ENCODE results near the gene EYA4.

Gene EYA4

GRCh38 chr6:133266186-133266585, 25.0 kb downstream of the EYA4 start:
- Histone ChIP-seq H3K4me1 (ENCODE audit: insufficient read depth, low read length) (no peaks in the 10 kb centered on the region), H3K27me3 (ENCODE audit: control insufficient read depth in 1 of 2, insufficient read depth in 2 of 2, low read length in 2 of 2) (no peaks in the 10 kb centered on the region), H3K9me3 (ENCODE audit: low read length) (no peaks in the 10 kb centered on the region), H3K9ac (ENCODE audit: low read length) (no peak overlapping the region), H3K27ac (ENCODE audit: low read depth, low read length) (no peak overlapping the region), H3K36me3 (ENCODE audit: insufficient read depth, low read length) (no peaks in the 10 kb centered on the region), H3K4me3 (ENCODE audit: low read depth in 1 of 2, low read length in 2 of 2) (no peak overlapping the region)

GRCh38 chr6:133268621-133269020, 27.5 kb downstream of the EYA4 start:
- no peak overlapping the region for H3K4me3 ChIP-seq (ENCODE audit: low read depth in 1 of 2, low read length in 2 of 2)
- no peaks in the 10 kb centered on the region for H3K27me3 ChIP-seq (ENCODE audit: control insufficient read depth in 1 of 2, insufficient read depth in 2 of 2, low read length in 2 of 2)
- no peak overlapping the region for H3K9ac ChIP-seq (ENCODE audit: low read length)
- H3K36me3 ChIP-seq (ENCODE audit: insufficient read depth, low read length): no peaks in the 10 kb centered on the region
- H3K9me3 ChIP-seq (ENCODE audit: low read length): no peaks in the 10 kb centered on the region
- no peak overlapping the region for H3K27ac ChIP-seq (ENCODE audit: low read depth, low read length)
- no peaks in the 10 kb centered on the region for H3K4me1 ChIP-seq (ENCODE audit: insufficient read depth, low read length)

GRCh38 chr6:133274813-133275212, 33.7 kb downstream of the EYA4 start:
- H3K27me3 ChIP-seq (ENCODE audit: control insufficient read depth in 1 of 2, insufficient read depth in 2 of 2, low read length in 2 of 2): no peaks in the 10 kb centered on the region
- no peaks in the 10 kb centered on the region for H3K9me3 ChIP-seq (ENCODE audit: low read length)
- H3K4me1 ChIP-seq (ENCODE audit: insufficient read depth, low read length): no peaks in the 10 kb centered on the region
- no peak overlapping the region for H3K9ac ChIP-seq (ENCODE audit: low read length)
- no peak overlapping the region for H3K4me3 ChIP-seq (ENCODE audit: low read depth in 1 of 2, low read length in 2 of 2)
- H3K36me3 ChIP-seq (ENCODE audit: insufficient read depth, low read length): no peaks in the 10 kb centered on the region
- H3K27ac ChIP-seq (ENCODE audit: low read depth, low read length): no peak overlapping the region

GRCh38 chr6:133275213-133275612, 34.1 kb downstream of the EYA4 start:
- Histone ChIP-seq H3K4me1 (ENCODE audit: insufficient read depth, low read length) (no peaks in the 10 kb centered on the region), H3K27me3 (ENCODE audit: control insufficient read depth in 1 of 2, insufficient read depth in 2 of 2, low read length in 2 of 2) (no peaks in the 10 kb centered on the region), H3K9ac (ENCODE audit: low read length) (no peak overlapping the region), H3K4me3 (ENCODE audit: low read depth in 1 of 2, low read length in 2 of 2) (no peak overlapping the region), H3K36me3 (ENCODE audit: insufficient read depth, low read length) (no peaks in the 10 kb centered on the region), H3K27ac (ENCODE audit: low read depth, low read length) (no peak overlapping the region), H3K9me3 (ENCODE audit: low read length) (no peaks in the 10 kb centered on the region)

- no peaks in the 10 kb centered on the region for H3K27me3 ChIP-seq (ENCODE audit: control insufficient read depth in 1 of 2, insufficient read depth in 2 of 2, low read length in 2 of 2)
- no peaks in the 10 kb centered on the region for H3K36me3 ChIP-seq (ENCODE audit: insufficient read depth, low read length)
- H3K9ac ChIP-seq (ENCODE audit: low read length): no peak overlapping the region
- no peak overlapping the region for H3K4me3 ChIP-seq (ENCODE audit: low read depth in 1 of 2, low read length in 2 of 2)
- H3K27ac ChIP-seq (ENCODE audit: low read depth, low read length): no peak overlapping the region
- no peaks in the 10 kb centered on the region for H3K9me3 ChIP-seq (ENCODE audit: low read length)
- H3K4me1 ChIP-seq (ENCODE audit: insufficient read depth, low read length): no peaks in the 10 kb centered on the region
Observed at GRCh38 chr6:133277228-133277899, 36.2 kb downstream of the EYA4 start.

GRCh38 chr6:133277900-133278545, 36.9 kb downstream of the EYA4 start:
- no peak overlapping the region for H3K4me3 ChIP-seq (ENCODE audit: low read depth in 1 of 2, low read length in 2 of 2)
- no peaks in the 10 kb centered on the region for H3K27me3 ChIP-seq (ENCODE audit: control insufficient read depth in 1 of 2, insufficient read depth in 2 of 2, low read length in 2 of 2)
- H3K27ac ChIP-seq (ENCODE audit: low read depth, low read length): no peak overlapping the region
- no peak overlapping the region for H3K9ac ChIP-seq (ENCODE audit: low read length)
- H3K4me1 ChIP-seq (ENCODE audit: insufficient read depth, low read length): no peaks in the 10 kb centered on the region
- no peaks in the 10 kb centered on the region for H3K9me3 ChIP-seq (ENCODE audit: low read length)
- H3K36me3 ChIP-seq (ENCODE audit: insufficient read depth, low read length): no peaks in the 10 kb centered on the region

GRCh38 chr6:133286765-133287164, 45.6 kb downstream of the EYA4 start:
- no peaks in the 10 kb centered on the region for H3K9me3 ChIP-seq (ENCODE audit: low read length)
- no peak overlapping the region for H3K4me3 ChIP-seq (ENCODE audit: low read depth in 1 of 2, low read length in 2 of 2)
- no peaks in the 10 kb centered on the region for H3K4me1 ChIP-seq (ENCODE audit: insufficient read depth, low read length)
- no peaks in the 10 kb centered on the region for H3K36me3 ChIP-seq (ENCODE audit: insufficient read depth, low read length)
- H3K27ac ChIP-seq (ENCODE audit: low read depth, low read length): no peak overlapping the region
- no peaks in the 10 kb centered on the region for H3K27me3 ChIP-seq (ENCODE audit: control insufficient read depth in 1 of 2, insufficient read depth in 2 of 2, low read length in 2 of 2)
- no peak overlapping the region for H3K9ac ChIP-seq (ENCODE audit: low read length)

GRCh38 chr6:133288662-133289061, 47.5 kb downstream of the EYA4 start:
- Histone ChIP-seq H3K27me3 (ENCODE audit: control insufficient read depth in 1 of 2, insufficient read depth in 2 of 2, low read length in 2 of 2) (no peaks in the 10 kb centered on the region), H3K9ac (ENCODE audit: low read length) (no peak overlapping the region), H3K9me3 (ENCODE audit: low read length) (no peaks in the 10 kb centered on the region), H3K27ac (ENCODE audit: low read depth, low read length) (no peak overlapping the region), H3K36me3 (ENCODE audit: insufficient read depth, low read length) (no peaks in the 10 kb centered on the region), H3K4me1 (ENCODE audit: insufficient read depth, low read length) (no peaks in the 10 kb centered on the region), H3K4me3 (ENCODE audit: low read depth in 1 of 2, low read length in 2 of 2) (no peak overlapping the region)

GRCh38 chr6:133289733-133290306, 48.7 kb downstream of the EYA4 start:
- H3K27me3 ChIP-seq (ENCODE audit: control insufficient read depth in 1 of 2, insufficient read depth in 2 of 2, low read length in 2 of 2): no peaks in the 10 kb centered on the region
- no peak overlapping the region for H3K4me3 ChIP-seq (ENCODE audit: low read depth in 1 of 2, low read length in 2 of 2)
- H3K9me3 ChIP-seq (ENCODE audit: low read length): no peaks in the 10 kb centered on the region
- no peaks in the 10 kb centered on the region for H3K4me1 ChIP-seq (ENCODE audit: insufficient read depth, low read length)
- H3K27ac ChIP-seq (ENCODE audit: low read depth, low read length): no peak overlapping the region
- no peak overlapping the region for H3K9ac ChIP-seq (ENCODE audit: low read length)
- H3K36me3 ChIP-seq (ENCODE audit: insufficient read depth, low read length): no peaks in the 10 kb centered on the region

GRCh38 chr6:133290930-133291329, 49.8 kb downstream of the EYA4 start:
- H3K27ac ChIP-seq (ENCODE audit: low read depth, low read length): no peak overlapping the region

GRCh38 chr6:133291671-133292070, 50.5 kb downstream of the EYA4 start:
- H3K4me1 ChIP-seq (ENCODE audit: insufficient read depth, low read length): no peaks in the 10 kb centered on the region
- H3K36me3 ChIP-seq (ENCODE audit: insufficient read depth, low read length): no peaks in the 10 kb centered on the region
- H3K27ac ChIP-seq (ENCODE audit: low read depth, low read length): no peak overlapping the region
- H3K4me3 ChIP-seq (ENCODE audit: low read depth in 1 of 2, low read length in 2 of 2): no peak overlapping the region
- no peaks in the 10 kb centered on the region for H3K9me3 ChIP-seq (ENCODE audit: low read length)
- H3K9ac ChIP-seq (ENCODE audit: low read length): no peak overlapping the region
- H3K27me3 ChIP-seq (ENCODE audit: control insufficient read depth in 1 of 2, insufficient read depth in 2 of 2, low read length in 2 of 2): no peaks in the 10 kb centered on the region

More at GRCh38 chr6:133290930-133291329, 49.8 kb downstream of the EYA4 start:
- Histone ChIP-seq H3K27me3 (ENCODE audit: control insufficient read depth in 1 of 2, insufficient read depth in 2 of 2, low read length in 2 of 2) (no peaks in the 10 kb centered on the region), H3K9ac (ENCODE audit: low read length) (no peak overlapping the region), H3K4me3 (ENCODE audit: low read depth in 1 of 2, low read length in 2 of 2) (no peak overlapping the region), H3K9me3 (ENCODE audit: low read length) (no peaks in the 10 kb centered on the region), H3K4me1 (ENCODE audit: insufficient read depth, low read length) (no peaks in the 10 kb centered on the region), H3K36me3 (ENCODE audit: insufficient read depth, low read length) (no peaks in the 10 kb centered on the region)

- Histone ChIP-seq H3K36me3 (ENCODE audit: insufficient read depth, low read length) (no peaks in the 10 kb centered on the region), H3K9me3 (ENCODE audit: low read length) (no peaks in the 10 kb centered on the region), H3K27me3 (ENCODE audit: control insufficient read depth in 1 of 2, insufficient read depth in 2 of 2, low read length in 2 of 2) (no peaks in the 10 kb centered on the region), H3K9ac (ENCODE audit: low read length) (no peak overlapping the region), H3K27ac (ENCODE audit: low read depth, low read length) (no peak overlapping the region), H3K4me1 (ENCODE audit: insufficient read depth, low read length) (no peaks in the 10 kb centered on the region), H3K4me3 (ENCODE audit: low read depth in 1 of 2, low read length in 2 of 2) (no peak overlapping the region)
Observed at GRCh38 chr6:133297657-133298056, 56.5 kb downstream of the EYA4 start.

Measured in muscle layer of colon (tissue), 2 donors.